Measurements from ENCODE around the gene SH3RF1. TPM values are rescaled to one million over a fixed set of nuclear protein-coding genes. Genes with fewer than 3 reads are reported as not detected.
"Not testable (repeated sequence)": the region's sequence is repeated elsewhere in the genome, so short reads cannot be mapped to it uniquely, and the experiment has no call there.

SH3RF1 gene
- total RNA-seq, 2 donors from 2014 or later = 37.6 to 68.8 TPM

- DNase-seq = no peak
- Histone ChIP-seq H3K4me3 (ENCODE audit: low read length) (no peak overlapping the region), H3K9ac (ENCODE audit: extremely low read depth, low read length, poor library complexity, severe bottlenecking) (no peak overlapping the region), H3K9me3 (ENCODE audit: control insufficient read depth, low read length) (no peaks in the 10 kb centered on the region), H3K27me3 (ENCODE audit: control insufficient read depth, insufficient read depth, low read length, poor library complexity, severe bottlenecking) (no peaks in the 10 kb centered on the region), H3K36me3 (ENCODE audit: control insufficient read depth, insufficient read depth, low read length) (no peaks in the 10 kb centered on the region), H3K27ac (ENCODE audit: low read depth, low read length) (no peak overlapping the region), H3K4me1 (ENCODE audit: control insufficient read depth, insufficient read depth, low read length) (no peaks in the 10 kb centered on the region)
- no peak overlapping the region for H3K27ac Mint-ChIP-seq
- H3K27me3 Mint-ChIP-seq (ENCODE audit: insufficient read depth) = peaks cover 2% of the 10 kb centered on the region
- H3K4me3 Mint-ChIP-seq = no peak overlapping the region
- no peak for TF ChIP-seq CTCF (conservative IDR thresholded peaks at IDR 0.05)
- H3K36me3 Mint-ChIP-seq (ENCODE audit: low read depth) = no peaks in the 10 kb centered on the region
- H3K9me3 Mint-ChIP-seq = no peaks in the 10 kb centered on the region
- peaks cover 5% of the 10 kb centered on the region for H3K4me1 Mint-ChIP-seq
Measured at GRCh38 chr4:169278624-169279023, 7.9 kb upstream of the SH3RF1 start.

GRCh38 chr4:169277838-169278237 is 7.1 kb upstream of the SH3RF1 start:
- H3K4me1 ChIP-seq (ENCODE audit: control insufficient read depth, insufficient read depth, low read length); H3K4me1 Mint-ChIP-seq; H3K9ac ChIP-seq (ENCODE audit: extremely low read depth, low read length, poor library complexity, severe bottlenecking); H3K36me3 ChIP-seq (ENCODE audit: control insufficient read depth, insufficient read depth, low read length); H3K9me3 Mint-ChIP-seq; H3K9me3 ChIP-seq (ENCODE audit: control insufficient read depth, low read length); H3K4me3 ChIP-seq (ENCODE audit: low read length); DNase-seq; H3K36me3 Mint-ChIP-seq (ENCODE audit: low read depth); H3K27ac ChIP-seq (ENCODE audit: low read depth, low read length); H3K27me3 ChIP-seq (ENCODE audit: control insufficient read depth, insufficient read depth, low read length, poor library complexity, severe bottlenecking); H3K27me3 Mint-ChIP-seq (ENCODE audit: insufficient read depth); H3K4me3 Mint-ChIP-seq; H3K27ac Mint-ChIP-seq: not testable (repeated sequence)
- WGBS, 2 experiments (ENCODE audit: insufficient coverage in 1 of 2, insufficient read length in 1 of 2) = 97% methylated on average over 3 of the region's 3 CpGs; no CpG with 5 or more reads in 1 of the 2 experiments

- Mint-ChIP-seq H3K9me3 (no peaks in the 10 kb centered on the region), H3K4me3 (no peak overlapping the region), H3K4me1 (peaks cover 5% of the 10 kb centered on the region), H3K36me3 (ENCODE audit: low read depth) (no peaks in the 10 kb centered on the region), H3K27me3 (ENCODE audit: insufficient read depth) (peaks cover 2% of the 10 kb centered on the region), H3K27ac (no peak overlapping the region)
- 38 to 60% methylated on average over 2 of the region's 2 CpGs for whole genome bisulfite sequencing, 2 experiments (ENCODE audit: insufficient coverage in 1 of 2, insufficient read length in 1 of 2)
- TF ChIP-seq CTCF (conservative IDR thresholded peaks at IDR 0.05) = no peak
- Histone ChIP-seq H3K9me3 (ENCODE audit: control insufficient read depth, low read length) (no peaks in the 10 kb centered on the region), H3K36me3 (ENCODE audit: control insufficient read depth, insufficient read depth, low read length) (no peaks in the 10 kb centered on the region), H3K4me3 (ENCODE audit: low read length) (no peak overlapping the region), H3K4me1 (ENCODE audit: control insufficient read depth, insufficient read depth, low read length) (no peaks in the 10 kb centered on the region), H3K27me3 (ENCODE audit: control insufficient read depth, insufficient read depth, low read length, poor library complexity, severe bottlenecking) (no peaks in the 10 kb centered on the region), H3K27ac (ENCODE audit: low read depth, low read length) (no peak overlapping the region), H3K9ac (ENCODE audit: extremely low read depth, low read length, poor library complexity, severe bottlenecking) (no peak overlapping the region)
- no peak for DNase-seq
Measured at GRCh38 chr4:169275180-169275579, 4.4 kb upstream of the SH3RF1 start.

- Histone ChIP-seq H3K9me3 (ENCODE audit: control insufficient read depth, low read length) (no peaks in the 10 kb centered on the region), H3K27ac (ENCODE audit: low read depth, low read length) (no peak overlapping the region), H3K36me3 (ENCODE audit: control insufficient read depth, insufficient read depth, low read length) (no peaks in the 10 kb centered on the region), H3K27me3 (ENCODE audit: control insufficient read depth, insufficient read depth, low read length, poor library complexity, severe bottlenecking) (no peaks in the 10 kb centered on the region), H3K4me3 (ENCODE audit: low read length) (no peak overlapping the region), H3K4me1 (ENCODE audit: control insufficient read depth, insufficient read depth, low read length) (no peaks in the 10 kb centered on the region), H3K9ac (ENCODE audit: extremely low read depth, low read length, poor library complexity, severe bottlenecking) (no peak overlapping the region)
- Mint-ChIP-seq H3K4me1 (peaks cover 8% of the 10 kb centered on the region), H3K27ac (no peak overlapping the region), H3K9me3 (no peaks in the 10 kb centered on the region), H3K36me3 (ENCODE audit: low read depth) (no peaks in the 10 kb centered on the region), H3K27me3 (ENCODE audit: insufficient read depth) (peaks cover 2% of the 10 kb centered on the region), H3K4me3 (no peak overlapping the region)
- WGBS, 2 experiments (ENCODE audit: insufficient coverage in 1 of 2, insufficient read length in 1 of 2) = 83 to 94% methylated on average over 1 to 3 of the region's 3 CpGs
- no peak for TF ChIP-seq CTCF (conservative IDR thresholded peaks at IDR 0.05)
- DNase-seq = no peak
Measured at GRCh38 chr4:169274033-169274432, 3.3 kb upstream of the SH3RF1 start.

Measured in endodermal cell (in vitro differentiated cells).